DND-41 (cell line): ENCODE measurements around the gene CCNI2.

Experiments
- CTCF ChIP-seq: IDR thresholded peaks from 2 replicates; pipeline ENCODE4 v1.5.1; 2012; ENCODE audit warnings: borderline replicate concordance, low read length, moderate library complexity, mild to moderate bottlenecking; ENCODE audit not compliant: poor library complexity, severe bottlenecking; ENCODE audit errors: extremely low read depth
- EZH2 ChIP-seq: IDR thresholded peaks from 3 replicates; pipeline ENCODE4 v1.6.1; 2012; ENCODE audit warnings: borderline replicate concordance, low read depth, mild to moderate bottlenecking, moderate library complexity, low read length, inconsistent platforms; ENCODE audit not compliant: severe bottlenecking

DNA sequence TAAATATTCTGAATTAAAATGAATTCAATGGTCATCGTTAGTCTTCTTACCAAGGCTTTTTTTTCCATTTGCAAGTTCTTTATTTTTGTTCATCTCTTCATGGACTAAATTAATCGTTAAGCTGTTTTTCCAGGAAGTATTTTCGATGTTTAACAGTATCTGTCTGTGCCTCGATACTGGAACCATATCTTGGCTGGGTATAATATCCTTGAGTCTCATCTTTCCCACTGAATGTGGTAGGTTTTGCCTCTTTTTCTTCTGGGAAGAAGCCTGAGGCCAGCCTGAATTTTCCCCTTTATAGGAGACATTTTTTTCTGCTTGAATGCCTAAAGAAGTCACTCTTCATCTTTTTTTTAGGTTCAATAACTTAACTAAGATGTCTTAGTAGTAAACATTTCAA lies 33.8 kb downstream of the CCNI2 start:
- TF ChIP-seq EZH2 (no peak), CTCF (no peak)
